HG03139 (cell line): Measurements from ENCODE around the gene ZNF548.

Experiments used
- ATAC-seq: cut with Tn5 transposase; IDR thresholded peaks from one replicate; pipeline ENCODE4 v1.9.1; 2021; ENCODE audit not compliant: unreplicated experiment

ZNF548 gene

GRCh38 chr19:57395710-57396109 lies 6.1 kb downstream of the ZNF548 start:
- no peak for ATAC-seq

GRCh38 chr19:57398868-57399267 lies 9.2 kb downstream of the ZNF548 start:
- no peak for ATAC-seq

GRCh38 chr19:57403737-57404563 lies 14.3 kb downstream of the ZNF548 start:
- no peak for ATAC-seq

- peak; percentile 45 for ATAC-seq
Measured at GRCh38 chr19:57406516-57407123, 17.0 kb downstream of the ZNF548 start.

GRCh38 chr19:57410877-57411671 lies 21.4 kb downstream of the ZNF548 start, which contains the start of gene ZNF17:
TSS of gene ZNF17 (plus strand) at chr19:57411161. CDS start at chr19:57413616, 2,455 bp downstream.
- ATAC-seq, result peak; percentile 93

- ATAC-seq, result no peak
Measured at GRCh38 chr19:57419439-57419838, 29.8 kb downstream of the ZNF548 start.

GRCh38 chr19:57421037-57421436 lies 31.4 kb downstream of the ZNF548 start:
- no peak for ATAC-seq

GRCh38 chr19:57434386-57435061 lies 44.9 kb downstream of the ZNF548 start:
- peak; percentile 6 for ATAC-seq

GRCh38 chr19:57435062-57435978 lies 45.7 kb downstream of the ZNF548 start, which contains the start of gene ZNF749:
TSS of gene ZNF749 (plus strand) at chr19:57435325. CDS start at chr19:57435579, 254 bp downstream.
- peak; percentile 93 for ATAC-seq

- ATAC-seq, result no peak
Measured at GRCh38 chr19:57436417-57436816, 46.8 kb downstream of the ZNF548 start.

- ATAC-seq, result no peak
Measured at GRCh38 chr19:57437931-57438330, 48.3 kb downstream of the ZNF548 start.

GRCh38 chr19:57438925-57439324 lies 49.3 kb downstream of the ZNF548 start:
- no peak for ATAC-seq

GRCh38 chr19:57441979-57442752 lies 52.5 kb downstream of the ZNF548 start:
- ATAC-seq, result no peak

- no peak for ATAC-seq
Measured at GRCh38 chr19:57443121-57443696, 53.6 kb downstream of the ZNF548 start.

- ATAC-seq, result no peak
Measured at GRCh38 chr19:57452307-57452706, 62.7 kb downstream of the ZNF548 start.
